ENCODE results near the gene RHBDF1.

The RHBDF1 gene

DNA sequence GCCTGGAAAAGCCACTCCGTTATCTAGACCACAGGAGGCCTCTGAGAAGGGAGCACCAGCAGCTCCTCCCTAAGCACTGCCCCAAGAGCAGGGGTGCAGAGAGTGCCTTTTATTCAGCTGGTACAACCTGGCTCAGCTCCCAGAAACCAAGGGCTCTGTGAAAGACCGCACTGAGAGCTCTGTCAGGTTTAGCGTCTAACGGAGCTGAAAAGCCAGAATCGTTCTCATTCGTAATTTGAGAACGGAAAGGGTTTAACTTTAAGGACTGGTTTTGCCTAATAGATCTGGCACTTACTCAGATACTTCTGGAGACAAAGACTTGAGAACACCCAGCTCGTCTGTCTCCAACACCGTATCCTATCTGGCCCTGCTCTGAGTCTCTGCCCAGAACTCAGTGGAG, 19.1 kb upstream of the RHBDF1 start:
- peak; percentile 80 for DNase-seq

DNA sequence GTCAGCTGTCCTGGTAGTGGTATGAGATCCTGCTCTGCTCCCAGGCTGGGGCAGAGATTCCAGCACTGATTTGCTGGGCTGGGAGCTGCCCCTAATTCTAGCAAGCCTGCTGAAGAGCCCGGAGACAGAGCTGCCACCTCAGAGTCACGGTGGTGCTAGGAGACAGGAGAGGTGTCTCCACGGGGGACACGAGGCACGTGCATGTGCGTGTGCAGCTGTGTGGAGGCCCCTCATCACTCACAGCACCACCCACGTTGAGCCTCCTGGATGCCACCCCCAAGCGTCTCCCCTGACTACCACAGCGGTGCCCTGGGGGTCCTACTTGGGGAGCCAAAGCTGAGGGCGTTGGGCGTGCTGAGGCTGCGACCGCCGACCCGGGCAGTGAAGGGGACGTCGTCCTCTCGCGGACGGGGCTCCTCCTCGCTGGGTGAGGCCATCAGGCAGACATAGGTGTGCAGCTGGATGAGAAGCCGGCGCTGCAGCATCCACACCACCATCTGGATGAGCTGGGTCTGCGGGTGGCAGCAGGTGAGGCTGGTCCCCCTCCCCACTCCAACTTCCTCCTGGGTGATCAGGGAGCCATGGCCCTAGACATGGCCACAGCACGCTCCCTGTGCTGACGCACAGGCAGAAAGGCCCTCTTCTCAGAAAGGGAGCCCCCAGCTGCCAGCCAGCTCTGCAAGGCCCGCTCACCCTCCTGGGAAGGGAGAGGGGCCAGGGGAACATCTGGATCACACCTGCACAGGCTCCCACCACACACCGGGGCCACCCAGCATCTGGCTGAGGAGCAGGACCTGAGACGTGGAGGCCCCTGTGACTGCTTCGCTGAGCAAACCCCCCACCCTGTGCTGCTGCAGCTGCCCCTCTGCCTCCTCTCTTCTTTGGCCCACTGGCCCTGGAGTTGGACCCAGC, 17.2 kb upstream of the RHBDF1 start:
- DNase-seq: no peak

DNA sequence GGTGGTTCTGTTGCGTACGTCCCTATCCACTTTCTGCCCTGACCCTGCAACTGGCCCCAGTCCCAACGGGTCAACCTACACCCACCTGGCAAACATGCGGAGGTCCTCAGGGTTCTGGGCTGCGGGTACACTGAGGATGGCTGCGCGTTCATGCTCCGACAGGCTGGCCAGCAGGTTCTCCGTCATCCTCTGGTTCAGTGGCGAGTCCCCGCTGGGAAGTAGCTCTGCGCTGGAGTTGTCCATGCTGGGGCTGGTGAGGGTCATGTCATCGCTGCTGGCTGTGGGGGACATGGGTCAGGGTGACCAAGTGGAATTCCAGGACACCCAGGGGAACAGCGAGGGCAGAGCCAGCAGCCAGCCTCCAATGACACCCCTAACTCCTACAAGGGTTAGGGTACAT, 16.2 kb upstream of the RHBDF1 start:
- DNase-seq: no peak

DNA sequence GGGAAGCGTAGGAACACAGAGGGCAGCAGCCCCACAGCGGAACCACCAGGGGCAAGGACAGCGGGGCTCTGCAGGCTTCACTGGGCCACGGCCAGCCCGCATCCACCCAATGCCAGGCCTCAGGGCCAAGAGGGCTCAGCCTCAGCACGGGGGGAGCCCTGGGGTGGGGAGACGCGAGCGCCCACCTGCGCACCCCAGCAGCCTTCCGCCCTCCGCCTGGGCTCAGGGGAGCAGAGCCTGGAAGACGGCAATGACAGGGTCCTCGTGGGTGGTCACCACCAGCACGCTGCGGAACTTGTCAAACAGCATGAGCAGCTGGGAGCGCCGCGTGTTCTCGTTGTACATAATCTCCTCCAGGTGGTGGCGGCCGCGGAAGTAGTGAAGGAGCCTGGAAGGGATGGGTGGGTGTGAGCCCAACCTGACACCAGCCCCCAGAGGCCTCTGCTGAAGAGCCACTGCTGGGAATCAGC, 14.1 kb upstream of the RHBDF1 start:
- no peak for DNase-seq

DNA sequence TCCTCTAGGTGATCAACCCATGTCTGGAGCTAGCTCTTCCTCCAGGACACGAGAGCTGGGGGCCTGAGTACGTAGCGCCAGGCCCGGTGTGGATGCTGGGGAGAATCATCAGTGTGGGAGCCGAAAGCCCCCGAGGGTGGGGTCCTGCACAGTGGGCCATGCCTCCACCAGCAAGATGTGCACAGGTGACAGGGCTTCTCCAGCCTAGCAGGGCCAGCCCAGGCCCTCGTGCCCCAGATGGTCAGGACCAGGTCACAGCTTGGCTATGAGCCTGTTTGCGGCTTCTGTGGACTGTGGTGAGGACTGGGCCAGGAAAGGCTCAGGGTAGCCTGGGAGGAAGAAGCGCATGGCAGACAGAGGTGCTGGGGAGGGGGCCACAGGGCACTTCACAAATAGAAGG, 13.4 kb upstream of the RHBDF1 start:
- DNase-seq: no peak

DNA sequence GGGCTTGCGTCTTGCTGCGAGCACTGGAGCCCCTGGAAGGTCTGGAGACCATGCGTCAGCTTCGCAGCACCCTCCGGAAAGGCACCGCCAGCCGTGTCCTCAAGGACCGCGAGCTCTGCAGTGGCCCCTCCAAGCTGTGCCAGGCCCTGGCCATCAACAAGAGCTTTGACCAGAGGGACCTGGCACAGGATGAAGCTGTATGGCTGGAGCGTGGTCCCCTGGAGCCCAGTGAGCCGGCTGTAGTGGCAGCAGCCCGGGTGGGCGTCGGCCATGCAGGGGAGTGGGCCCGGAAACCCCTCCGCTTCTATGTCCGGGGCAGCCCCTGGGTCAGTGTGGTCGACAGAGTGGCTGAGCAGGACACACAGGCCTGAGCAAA, 13.0 kb upstream of the RHBDF1 start:
- DNase-seq: no peak

DNA sequence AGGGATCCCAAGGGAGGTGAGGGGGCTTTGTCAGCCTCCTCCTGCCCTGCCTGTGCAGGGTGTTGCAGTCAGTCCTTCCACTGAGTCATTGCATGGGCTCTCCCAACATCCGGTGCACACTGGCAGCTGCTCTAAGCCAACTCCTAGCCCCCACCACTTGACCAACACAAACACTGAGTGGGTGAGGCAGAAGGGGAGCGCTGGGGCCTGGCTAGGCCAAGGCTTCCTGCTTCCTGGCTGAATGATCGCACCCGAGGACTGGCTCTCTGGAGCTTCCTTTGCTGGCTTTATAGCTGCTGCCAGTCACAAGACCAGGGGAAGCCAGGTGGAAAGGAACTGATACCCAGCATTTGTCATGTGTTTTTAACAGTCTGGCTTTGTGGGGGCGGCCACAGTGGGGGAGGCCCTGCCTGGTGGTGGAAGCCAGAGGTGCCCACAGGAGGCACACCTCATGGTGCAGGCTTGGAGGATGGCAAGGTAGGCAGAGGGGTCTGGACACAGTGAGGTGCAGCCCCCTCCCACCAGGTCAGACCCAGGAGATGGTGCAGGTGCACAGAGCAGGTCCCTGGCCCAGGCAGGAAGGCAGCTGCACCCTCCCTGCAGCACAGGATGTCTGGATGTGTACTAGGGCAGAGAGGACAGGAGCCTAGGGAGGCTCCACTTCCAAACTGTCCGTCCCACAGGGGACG, 12.4 kb upstream of the RHBDF1 start:
- peak; percentile 77 for DNase-seq

DNA sequence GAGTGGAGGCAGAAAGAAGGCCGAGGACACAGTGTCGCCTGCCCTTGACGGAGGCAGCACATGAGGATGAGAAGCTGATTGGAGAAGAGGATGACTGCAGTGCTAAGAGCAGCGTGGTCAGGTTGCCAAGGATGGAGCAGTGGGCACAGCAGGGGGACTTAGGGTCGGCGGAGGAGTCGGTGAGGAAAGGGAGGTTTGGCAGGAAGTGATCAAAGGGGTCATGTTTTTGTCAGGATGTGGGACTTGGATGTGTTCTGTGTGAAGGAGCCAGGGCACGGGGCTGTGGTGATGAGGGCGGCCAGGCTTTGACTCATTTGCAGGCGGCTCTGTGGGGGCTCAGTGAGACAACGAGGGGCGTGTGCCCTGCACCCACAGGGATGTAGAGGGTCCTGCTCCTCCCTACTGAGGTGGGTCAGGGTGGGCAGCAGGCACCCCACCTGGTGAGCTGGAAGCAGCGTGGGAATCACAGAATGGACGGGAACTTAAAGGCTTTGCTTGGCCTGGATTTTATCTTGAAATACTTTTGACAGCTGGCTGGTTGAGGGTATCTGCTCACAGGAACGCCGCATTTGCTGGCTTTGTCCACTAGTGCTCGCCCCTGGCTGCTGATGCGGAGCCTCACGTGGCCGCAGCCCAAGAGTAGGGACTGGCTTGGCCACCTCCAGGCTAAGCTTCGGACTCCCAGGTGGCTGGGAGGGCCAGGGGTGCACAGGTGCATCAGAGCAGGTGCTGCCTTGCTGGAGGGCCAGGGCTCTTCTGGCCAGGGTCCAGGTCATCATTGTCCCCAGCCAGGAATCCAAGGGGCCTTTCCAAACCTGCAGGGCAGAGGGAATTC, 11.6 kb upstream of the RHBDF1 start:
- DNase-seq: peak; percentile 34

DNA sequence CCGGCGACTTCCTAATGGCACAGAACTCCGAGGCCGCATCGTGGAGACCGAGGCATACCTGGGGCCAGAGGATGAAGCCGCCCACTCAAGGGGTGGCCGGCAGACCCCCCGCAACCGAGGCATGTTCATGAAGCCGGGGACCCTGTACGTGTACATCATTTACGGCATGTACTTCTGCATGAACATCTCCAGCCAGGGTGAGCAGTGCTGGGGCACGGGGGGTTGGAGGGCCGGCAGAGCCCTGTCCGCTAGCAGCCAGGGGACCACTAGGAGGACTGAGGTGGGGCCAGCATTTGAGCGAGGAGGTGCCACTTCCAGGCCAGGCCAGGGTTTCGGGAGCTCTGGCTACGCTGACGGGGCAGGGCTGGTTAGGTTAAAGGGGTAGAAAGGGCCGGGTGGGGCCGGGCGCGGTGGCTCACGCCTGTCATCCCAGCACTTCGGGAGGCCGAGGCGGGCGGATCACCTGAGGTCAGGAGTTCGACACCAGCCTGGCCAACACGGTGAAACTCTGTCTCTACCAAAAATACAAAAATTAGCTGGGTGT, 10.7 kb upstream of the RHBDF1 start:
- DNase-seq: no peak

DNA sequence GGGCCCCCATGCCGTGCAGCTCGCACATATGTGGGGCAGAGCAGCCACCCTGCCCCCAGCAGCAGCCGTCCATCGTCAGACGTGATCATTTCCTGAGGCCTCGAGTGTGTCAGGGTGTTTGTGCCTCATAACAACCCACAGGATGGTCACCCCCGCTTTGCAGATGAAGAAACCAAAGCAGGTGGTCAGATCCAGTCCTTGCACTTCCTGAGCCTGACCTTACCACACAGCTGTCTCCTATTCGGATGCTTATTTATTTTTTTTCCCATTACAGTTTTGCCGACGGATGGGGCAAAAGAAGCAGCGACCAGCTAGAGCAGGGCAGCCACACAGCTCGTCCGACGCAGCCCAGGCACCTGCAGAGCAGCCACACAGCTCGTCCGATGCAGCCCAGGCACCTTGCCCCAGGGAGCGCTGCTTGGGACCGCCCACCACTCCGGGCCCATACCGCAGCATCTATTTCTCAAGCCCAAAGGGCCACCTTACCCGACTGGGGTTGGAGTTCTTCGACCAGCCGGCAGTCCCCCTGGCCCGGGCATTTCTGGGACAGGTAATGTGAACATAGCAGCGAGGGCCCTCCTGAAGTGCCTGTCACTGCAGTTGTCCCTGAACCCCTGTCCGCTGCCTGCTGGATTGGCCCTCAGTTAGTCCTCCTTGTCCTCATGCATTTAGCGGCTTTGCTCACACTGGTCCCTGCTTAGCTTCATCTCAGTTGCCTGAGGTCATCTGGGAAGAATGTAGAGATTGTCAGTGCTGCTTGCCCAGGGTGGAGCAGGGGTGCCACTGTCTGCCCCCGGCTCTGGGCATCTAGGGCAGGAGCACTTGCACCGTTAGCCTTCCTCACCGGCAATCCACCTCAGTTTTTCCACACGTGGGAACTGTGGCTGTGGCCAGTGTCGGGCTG, 7.0 kb upstream of the RHBDF1 start:
- no peak for DNase-seq

DNA sequence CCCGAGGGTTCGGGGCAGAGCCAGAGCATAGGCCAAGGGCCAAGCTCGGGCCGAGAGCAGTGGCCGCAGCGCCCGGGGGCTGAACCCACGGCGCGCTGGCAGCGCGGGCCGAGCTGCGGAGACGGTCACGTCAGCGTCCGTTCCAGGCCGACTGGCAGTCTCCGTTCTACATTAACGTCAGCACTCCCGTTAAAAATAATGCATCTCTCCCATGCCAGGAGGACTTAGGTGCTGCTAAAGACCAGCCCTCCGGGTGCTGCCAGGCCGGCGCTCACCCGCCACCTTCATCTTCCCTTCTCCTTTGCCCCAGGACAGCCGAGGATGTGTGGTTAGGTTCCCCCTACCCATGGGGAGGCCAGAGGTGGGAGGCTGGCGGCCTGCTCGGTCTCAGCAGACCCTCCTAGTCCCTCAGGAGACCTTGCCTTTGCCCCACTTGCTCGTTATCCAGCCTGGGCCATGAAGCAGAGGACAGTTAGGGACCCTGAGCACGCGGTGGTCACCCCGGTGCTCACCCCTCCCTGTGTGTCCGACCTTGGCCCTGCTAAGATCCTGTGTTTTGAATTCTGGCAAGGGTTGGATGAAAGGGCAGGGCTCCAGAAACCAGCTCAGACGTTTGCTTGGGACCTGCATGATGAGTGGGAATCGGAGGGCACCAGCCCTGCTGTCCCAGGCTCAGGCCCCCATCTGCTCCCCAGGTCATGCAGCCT, 6.2 kb upstream of the RHBDF1 start:
- DNase-seq: no peak

DNA sequence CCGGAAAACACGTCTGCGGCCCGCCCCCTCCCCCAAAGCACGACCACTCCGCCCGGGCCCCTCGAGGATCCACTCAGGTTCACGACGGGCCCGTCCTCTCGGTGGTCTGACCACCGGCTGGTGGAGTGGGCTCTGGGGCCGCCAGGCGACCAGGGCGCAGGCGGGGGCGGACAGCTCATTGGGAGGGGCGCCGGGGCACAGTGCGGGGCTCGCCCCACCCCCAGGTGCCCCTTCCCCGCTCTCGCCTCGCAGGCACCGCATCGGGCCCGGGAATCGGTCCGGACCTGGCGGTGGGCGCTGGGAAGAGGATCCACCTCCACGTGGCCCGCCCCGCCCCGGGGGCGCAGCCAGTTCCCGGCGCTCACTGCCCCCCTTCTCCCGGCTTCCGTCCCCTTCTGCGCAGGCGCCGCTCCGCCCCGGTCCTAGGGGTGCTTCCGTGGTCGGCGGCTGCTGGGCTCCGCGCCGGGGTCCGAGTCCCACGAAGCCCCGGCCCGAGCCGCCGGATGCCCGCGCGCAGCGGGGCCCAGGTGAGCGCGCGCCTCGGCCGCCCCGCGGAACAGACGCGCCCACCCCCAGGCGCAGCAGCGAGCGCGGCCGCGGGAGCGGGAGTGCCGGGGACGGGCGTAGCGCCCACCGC, 5.5 kb upstream of the RHBDF1 start, which contains the start of gene MPG:
Gene MPG (plus strand): TSS at position 419 of the 637 bp plus-strand sequence. CDS start 85 bp downstream, at position 504.
- DNase-seq: peak; percentile 78

DNA sequence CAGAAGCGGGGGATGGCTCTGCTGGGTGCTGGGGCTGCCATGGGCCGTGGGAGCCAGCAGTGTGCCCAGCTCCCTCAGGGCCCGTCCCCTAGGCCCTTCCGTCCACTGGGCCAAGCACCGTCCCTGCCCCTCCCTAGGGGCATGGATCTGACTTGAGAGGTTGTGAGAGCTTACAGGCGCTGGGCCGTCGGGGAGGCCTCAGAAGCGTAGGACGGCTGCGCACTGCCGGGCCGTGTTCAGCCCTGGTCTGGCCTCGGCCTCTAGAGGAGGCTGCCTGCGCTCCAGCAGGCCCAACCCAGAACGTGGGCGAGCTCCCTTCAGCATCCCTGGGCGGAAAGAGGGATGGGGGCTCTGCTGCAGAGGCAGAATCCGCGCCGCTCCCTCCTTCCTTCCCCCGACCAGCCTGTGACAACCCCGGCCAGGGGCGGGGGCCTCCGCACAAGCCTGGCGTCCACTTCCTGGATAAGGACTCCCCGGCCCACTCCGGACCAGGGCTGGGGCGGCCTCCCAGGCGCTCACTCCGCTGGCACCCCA, 4.9 kb upstream of the RHBDF1 start:
- DNase-seq: peak; percentile 40

DNA sequence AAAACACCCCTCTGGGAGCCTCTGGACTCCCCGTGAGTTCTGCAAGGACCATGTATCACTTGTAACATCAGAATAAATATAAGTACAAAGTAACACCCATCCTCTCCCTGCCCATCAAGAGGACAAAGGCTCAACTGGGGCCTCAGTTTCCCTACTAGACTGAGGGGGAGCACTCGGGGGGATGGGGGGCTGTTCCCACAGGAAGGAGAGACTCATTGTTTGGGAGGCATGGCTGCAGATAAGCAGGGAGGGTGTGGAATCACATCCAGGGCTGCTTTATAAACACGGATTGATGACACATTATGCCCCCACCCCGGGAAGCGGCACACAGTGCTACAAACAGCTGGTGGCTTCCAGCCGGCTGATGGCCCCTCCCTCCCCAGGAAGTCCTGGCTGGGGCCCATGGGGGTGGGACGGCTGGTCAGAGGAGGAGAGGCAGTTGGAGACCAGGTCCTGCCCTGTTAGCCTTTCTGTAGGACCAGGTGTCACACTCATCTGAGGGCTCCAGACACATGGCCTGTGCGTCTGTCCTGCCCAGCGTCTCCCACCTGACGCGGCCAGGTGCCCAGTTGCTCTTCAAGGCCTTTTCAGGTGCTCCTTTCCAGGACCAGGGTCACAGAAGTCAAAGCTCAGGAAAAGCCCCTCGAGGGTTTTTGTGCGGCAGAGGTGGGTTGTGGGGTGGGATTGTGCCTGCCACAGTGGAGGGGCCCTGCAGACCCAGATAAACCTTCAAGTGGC, 4.3 kb upstream of the RHBDF1 start:
- peak; percentile 32 for DNase-seq

DNA sequence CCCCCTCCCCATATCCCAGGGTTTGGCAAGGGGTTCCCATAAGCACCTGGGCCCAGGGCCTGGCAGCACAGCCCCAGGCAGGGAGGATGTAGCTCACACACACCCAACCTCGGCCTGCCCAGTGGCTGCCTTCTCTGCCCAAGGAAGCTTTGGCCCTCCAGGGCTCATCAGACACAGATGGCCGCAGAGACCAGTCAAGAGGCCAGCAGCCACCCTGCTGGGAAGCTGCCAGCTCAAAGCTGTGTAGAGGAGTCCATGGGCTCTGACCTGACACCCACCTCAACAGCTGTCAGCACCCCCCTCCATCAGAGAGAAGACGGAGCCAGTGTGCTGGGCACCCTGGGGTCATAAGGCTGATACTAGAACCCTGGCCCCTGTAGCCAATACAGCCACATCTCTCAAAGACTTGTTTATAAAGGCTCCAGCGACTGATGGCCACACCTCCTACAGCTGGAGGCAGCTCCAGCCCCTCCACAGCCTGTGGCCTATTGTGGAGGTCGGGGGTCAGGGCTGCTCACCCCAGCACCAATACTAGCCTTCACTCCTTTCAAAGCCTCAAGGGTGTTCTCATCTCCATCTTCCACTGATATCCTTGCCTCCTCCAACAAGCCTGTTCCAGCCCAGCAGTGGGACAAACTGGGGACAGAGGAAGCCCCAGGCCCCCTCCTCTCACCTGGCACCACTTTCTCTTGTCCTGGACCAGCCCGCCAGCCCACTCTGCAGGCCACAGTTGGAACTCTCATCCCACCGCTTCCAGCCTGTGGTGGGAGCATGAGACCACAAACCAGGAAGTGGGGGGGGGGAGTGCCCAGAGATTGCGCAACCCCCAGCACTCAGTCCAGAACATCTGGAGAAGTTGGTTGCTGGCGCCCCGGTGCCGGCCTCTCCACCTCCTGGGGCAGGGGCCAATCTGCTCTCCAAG, 3.4 kb upstream of the RHBDF1 start:
- no peak for DNase-seq

DNA sequence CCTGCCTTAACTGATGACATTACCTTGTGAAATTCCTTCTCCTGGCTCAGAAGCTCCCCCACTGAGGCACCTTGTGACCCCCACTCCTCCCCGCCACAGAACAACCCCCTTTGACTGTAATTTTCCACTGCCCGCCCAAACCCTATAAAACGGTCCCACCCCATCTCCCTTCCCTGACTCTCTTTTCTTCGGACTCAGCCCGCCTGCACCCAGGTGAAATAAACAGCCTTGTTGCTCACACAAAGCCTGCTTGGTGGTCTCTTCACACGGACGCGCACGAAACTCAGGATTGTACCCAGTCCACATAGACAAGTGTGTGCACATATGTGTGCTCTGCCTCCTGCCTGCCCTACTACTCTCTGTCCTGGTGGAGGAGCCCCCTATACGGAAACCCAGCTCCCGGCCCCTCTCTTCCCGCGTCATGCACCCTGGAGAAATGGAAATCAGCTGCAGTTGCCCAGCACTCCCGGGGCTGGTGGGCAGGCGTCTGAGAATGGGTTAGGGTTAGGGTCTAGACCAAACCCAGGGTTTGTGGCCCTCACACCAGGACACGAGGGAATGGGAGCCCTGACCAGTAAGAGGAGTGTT, 2.4 kb upstream of the RHBDF1 start:
- DNase-seq: no peak

DNA sequence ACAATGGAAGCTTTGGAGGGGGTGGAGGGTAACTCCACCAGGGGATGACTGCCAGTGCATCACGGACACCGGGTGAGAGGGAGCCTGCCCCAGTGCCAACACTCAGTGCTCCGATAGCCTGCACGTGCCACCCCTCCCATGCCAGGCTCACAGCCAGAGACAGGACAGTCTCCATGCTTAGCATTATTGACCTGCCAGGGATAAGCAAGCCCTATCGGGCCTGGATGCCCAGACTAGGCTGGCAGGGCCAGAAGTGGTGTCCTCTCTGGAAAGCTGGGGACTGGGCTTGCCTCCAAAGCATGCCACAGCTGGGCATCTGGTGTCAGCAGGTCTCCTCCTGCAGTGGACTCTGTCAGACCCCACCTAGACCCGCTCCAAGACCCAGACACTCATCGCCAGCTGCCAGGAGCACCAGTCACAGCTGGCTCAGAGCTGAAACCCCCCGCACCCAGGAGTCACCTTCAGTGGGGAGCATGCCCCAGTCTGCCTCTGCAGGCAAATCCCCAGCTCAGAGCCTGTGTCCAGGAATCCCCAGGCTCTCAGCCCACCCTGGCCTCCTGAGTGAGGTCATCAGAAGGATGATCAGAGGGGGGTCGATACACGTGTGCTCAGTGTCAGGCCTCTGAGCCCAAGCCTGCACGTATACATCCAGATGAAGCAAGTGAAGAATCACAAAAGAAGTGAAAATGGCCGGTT, 1.8 kb upstream of the RHBDF1 start:
- no peak for DNase-seq
